GM21737 (cell line): ENCODE data around the gene C2CD4D.
"Not testable (repeated sequence)": the region's sequence is repeated elsewhere in the genome, so short reads cannot be mapped to it uniquely, and the experiment has no call there.

Experiments
- ATAC-seq: cut with Tn5 transposase; IDR thresholded peaks from one replicate; pipeline ENCODE4 v1.9.1; 2021; ENCODE audit warnings: mild to moderate bottlenecking, moderate library complexity; ENCODE audit not compliant: unreplicated experiment

Gene C2CD4D

DNA sequence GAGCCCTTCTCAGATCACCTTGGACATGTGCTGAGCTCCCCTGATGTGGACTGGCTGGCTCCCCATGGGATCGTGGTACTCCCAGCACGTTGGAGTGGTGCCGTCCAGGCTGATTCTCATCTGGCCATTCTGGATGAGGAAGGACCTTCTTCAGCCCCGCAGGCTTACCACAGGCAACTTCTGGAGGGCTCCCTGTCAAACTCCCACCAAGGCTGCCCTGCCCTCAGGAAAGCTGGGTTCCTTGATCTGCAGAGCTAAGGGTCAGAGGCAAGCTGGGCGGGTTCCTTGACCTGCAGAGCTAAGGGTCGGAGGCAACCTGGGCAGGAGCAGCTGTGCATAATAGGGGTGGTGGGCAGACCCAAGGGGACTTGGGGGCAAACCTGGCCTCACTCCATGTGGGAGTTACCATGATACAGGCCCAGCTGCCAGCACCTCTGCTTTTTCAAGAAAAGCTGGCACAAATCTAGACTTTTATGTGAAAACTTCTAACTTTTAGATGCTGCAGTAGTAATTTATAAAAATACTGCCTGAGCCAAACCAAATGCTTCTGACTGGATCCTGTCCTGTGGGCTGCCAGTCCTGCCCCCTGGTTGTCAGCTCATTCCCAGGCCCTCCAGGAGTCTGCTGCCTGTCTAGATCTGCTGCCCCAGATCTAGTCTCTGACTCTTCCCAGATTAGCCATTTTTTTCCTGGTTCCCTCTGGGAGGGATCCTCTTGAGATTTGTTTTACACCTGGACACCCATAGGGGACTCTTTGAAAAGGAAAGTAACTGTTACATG, 19.5 kb upstream of the C2CD4D start:
- no peak for ATAC-seq

DNA sequence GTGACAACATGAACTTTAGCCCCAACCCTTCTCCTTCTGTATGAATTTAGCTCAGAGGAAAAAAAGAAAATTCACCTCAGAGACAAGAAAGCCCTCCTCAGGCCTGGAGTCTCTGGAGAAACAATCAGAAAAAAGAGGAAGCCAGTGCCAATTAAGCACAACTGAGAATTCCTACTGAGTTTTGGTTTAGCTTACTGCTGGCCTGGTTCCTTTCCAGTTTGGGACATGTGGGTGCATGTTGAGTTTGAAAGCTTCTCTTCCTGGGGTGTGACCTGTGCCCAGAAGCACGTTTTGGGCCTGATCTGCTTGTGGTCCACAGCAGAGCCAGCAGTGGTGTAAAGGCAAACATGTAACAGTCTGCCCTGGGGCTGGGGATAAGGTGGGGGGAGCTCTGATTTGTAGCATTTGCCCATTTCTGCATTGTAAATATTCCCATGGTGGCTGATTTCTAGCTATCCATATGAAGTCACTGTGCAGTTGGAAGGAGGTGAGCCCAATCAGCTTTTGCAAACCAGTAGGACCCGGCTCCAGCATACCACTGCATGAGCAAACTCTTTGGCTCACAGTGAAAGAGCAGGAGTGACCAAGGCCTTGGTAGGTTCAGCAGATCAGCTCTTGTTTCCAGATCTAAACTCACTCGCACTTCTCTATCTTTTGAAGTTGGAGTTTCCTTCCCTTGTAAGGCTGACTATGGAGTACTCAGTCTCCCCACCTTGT, 18.6 kb upstream of the C2CD4D start:
- no peak for ATAC-seq

DNA sequence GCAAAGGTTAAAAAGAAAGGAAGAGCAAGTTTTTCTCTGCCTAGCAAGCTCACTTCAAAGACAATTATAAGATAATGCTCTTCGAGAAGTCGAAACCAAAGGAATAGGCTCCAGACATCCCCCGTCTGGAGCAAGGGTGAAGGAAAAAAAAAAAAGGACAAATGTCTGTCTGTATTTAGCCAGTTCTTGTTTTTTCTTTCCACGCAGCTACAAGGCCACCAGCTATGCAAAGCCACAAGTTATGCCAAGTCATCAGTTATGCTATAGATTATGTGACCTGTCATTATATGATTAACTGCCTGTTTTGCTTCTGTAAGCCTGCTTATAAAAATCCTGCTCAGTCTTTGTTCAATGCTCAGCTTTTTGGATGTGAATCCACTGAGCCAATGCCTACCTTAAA, 16.3 kb upstream of the C2CD4D start:
- no peak for ATAC-seq

DNA sequence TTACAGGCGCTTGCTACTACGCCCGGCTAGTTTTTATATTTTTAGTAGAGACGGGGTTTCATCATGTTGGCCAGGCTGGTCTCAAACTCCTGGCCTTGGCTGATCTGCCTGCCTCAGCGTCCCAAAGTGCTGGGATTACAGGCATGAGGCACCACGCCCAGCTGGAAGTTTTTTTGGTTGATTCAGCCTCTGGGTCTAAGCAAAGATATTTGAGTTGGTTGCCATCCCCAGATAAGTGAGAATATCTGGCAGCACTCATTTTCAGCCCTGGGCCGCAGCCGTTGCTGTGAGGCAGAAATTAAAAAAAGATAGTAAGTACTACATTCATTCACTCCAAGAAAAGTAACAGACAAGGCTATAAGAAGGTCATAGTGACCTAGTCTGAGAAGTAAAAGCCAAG, 15.9 kb upstream of the C2CD4D start:
- ATAC-seq: not testable (repeated sequence)

DNA sequence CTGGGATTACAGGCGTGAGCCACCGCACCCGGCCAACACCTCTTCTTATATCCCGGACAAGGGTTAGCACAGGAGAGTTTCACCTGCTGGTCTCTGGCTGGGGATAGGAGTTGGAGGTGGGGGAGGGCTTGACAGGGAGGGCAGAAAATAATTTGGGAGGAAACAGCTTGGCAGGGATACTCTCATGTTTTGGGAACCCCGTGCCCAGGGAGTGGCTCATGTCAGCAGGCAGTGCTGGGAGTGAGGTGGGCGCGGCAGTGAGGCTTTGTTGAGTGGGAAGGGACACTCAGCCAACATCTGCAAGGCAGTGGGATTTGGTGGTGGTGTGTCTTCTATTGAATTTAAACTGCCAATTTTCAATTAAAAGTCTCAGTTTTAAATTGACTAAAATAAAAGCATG, 15.0 kb upstream of the C2CD4D start:
- no peak for ATAC-seq

DNA sequence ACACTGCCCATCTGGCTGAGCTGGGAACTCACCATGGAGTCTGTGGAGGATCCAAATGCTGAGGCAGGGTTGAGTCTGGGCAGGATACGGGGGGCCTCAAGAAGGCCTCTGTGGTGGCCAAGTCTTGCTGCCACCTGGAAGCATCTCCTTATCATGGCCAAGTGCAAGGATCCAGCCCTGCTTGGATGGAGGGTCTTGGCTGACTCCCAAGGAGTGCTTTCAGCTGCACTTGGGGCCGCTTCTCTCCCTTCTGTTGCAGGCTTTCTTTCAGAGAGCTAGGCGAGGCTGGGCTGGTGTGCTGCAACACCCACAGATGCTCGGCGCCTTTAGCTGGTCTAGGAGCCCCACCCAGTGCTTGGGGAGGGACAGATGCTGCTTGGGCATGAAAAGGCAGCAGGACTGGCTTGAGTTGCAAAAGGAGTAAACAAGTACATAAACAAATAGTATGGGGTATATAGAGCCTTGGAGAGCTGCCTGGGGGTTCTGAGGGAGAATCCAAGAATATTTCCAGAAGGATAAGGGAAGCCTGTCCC, 13.9 kb upstream of the C2CD4D start, which contains the start of gene THEM5:
Gene THEM5 (minus strand): TSS at position 302 of the 533 bp plus-strand sequence. CDS start 147 bp downstream, at position 155.
- no peak for ATAC-seq

DNA sequence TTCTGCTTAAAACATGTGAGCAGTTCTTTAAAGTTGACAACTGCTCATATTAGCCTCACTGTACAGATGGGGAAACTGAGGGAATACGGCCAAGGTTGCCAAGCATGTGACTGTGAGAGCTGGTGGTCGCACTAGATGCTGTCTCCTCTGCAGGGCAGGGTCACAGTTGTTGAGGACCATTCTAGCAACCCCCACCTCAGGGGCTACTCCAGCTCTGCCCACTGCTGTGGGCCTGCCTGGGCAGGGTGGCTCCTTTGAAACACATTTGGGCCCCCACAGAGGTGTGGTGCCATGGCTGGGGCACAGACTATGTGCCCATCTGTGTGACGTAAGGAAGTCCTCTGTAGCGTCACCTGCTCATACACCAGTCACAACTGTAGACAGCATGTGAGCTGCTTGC, 13.1 kb upstream of the C2CD4D start:
- no peak for ATAC-seq

DNA sequence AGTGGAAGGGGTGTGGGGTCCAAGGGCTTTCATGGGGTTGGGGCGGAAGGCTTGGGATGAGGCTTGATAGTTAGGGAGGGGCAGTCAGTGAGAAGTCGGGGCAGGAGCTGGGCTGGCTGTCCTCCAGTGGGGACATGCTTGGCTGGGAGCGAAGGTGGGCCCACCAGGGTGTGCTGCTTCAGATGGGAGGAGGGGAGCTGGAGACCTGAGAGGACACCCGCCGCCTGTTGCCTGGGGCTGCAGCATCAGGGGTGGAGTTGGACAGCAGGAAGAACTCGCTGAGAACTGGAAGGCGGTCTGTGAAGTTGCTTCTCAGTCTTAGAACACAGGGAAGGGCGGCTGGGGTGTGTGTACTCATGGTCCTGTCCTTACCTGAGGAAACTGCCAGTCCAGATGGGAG, 12.3 kb upstream of the C2CD4D start:
- ATAC-seq: no peak

DNA sequence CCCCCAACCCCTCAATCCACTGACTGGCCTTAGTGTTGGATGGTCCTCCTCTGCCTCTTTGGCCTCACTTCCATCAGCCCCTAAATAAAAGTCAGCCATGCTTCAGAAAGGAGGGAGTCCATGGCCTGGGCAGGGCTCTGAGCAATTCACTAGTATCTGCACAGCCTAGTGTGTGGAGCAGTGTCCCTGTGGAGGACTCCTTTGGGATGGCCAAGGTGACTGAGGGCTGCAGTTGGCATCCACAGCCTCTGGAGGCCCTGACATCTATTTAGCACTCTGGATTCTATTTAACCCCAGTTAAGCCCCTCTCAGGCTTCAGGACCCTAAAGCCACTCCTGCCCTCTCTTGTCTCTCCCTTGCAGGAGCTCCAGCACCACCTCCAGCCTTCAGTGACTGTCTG, 10.3 kb upstream of the C2CD4D start:
- no peak for ATAC-seq

DNA sequence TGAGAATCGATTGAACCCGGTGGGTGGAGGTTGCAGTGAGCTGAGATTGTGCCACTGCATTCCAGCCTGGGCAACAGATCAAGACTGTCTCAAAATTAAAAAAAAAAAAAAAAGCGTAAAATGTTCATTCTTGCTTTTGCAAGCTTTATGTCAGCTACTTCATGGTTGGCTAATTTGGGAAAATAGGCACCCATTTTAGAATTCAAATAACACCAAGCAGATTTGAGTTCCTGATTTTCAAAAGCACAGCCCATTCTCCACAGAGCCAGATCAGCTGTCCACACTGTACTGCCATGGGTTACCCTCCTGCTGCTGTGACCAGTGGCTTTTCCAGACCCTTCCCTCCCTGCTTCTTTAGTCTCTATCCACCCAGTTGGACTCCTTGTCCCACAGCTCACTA, 9.5 kb upstream of the C2CD4D start:
- ATAC-seq: no peak

DNA sequence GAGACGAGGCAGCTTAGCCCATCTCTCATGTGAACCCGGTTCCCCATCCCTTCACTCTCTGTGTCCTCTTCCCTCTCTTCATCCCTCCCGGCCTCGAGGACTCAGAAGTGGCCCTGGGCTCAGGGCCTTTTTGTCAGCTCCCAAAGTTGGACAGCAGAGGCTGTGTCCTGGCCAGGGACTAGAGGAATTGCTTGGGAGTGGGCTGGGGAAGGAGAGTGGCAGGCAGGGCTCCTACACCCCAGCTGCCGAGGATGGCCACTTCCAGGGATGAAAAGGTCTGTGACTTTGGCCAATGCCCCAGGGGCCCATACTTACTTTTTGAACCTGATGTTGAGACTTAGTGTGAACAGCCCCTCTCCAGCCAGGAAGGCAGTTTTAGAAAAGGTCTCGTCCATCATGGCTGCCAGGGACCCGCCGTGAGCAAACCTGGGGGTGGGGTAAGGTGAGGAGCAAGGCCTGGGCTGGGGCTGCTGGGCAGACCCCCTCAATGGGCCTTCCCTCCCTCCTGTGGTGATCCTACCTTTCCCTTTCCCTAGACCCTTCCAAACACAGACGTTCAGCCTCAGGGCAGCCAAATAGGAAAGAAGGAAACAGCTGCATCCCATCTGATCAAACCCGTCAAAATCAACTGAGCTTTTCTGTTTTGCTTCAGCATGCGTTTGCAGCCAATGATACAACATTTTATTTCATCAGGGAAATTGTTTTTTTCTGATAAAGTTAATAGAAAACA, 8.4 kb upstream of the C2CD4D start:
- ATAC-seq: no peak

DNA sequence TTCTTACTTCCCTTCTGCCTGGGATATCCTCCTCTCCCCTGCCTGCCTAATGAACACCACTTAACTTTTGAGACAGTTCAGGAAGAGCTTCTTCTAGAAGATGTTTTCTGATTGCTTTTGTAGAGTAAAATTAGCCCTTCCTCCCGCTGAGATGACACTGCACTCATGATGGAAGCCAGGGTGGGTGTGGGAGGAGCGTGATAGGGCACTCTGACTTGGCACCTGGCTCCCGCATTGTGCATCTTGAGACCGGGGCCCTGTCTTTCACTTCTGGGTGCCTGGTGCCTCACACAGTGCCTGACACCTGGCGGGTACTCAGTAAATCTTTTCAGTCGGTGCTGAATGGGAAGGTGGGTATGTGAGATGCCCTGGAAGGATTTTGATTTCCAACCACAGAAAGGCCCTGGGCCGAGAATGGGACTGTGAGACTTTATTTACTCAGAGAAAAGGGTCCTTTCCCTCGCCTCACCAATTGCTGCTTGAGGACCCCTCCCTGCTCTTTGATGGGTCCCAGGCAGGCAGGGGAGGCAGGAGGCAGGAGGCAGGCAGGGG, 7.1 kb upstream of the C2CD4D start:
- no peak for ATAC-seq

DNA sequence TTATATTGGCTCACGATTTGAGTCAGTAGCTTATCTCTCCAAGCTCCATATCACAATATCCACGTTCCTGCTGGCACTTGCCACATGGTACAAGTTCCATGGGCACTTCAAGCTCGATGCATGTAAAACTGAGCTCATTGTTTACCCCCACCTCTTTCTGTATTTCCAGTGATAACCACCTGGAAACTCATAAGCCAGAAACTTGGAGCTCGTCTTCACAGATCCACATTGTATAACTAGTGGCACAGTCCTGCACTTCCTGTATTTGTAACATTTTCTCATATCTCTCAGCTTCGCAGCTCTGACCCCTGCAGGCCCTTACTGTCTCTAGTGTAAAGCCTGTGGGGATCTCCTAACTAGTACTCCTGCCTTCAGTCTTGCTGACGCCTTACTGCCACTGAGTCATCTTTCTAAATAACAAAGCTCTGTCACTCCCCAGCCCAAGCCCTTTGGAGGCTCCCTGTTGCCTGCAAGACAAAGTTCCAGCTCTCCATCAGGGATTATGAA, 6.5 kb upstream of the C2CD4D start:
- ATAC-seq: no peak

DNA sequence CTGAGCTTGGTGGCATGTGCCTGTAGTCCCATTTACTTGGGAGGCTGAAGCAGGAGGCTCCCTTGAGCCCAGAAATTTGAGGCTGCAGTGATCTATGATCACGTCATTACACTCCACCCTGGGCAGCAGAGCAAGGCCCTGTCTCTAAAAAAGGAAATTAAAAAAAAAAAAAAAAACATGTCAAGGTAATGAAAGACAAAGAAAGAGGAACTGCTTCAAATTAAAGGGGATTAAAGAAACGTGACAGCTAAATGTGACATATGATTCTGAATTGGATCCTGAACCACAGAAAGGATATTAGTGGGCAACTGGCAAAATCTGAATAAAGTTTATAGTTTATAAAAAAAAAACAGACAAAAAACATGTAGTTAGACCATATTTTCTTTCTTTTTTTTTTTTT, 3.8 kb upstream of the C2CD4D start:
- no peak for ATAC-seq

DNA sequence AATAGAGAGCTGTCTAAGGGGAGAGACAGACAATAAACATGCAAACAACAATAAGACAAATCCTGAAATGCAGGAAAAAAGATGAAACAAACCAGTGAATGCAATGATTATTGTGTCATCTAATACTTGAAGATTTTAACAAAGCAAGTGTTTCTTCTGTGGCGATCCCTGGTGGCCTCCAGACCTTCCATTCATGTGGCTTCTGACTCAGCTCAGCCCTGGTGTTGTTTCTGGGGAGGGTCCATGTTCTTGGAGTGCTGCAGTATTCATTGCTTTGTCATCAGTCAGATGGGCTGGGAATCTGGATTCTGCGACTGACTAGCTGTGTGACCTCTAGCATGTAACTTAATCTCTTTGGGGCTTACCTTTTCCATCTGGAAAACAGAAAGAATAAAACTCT, 1.5 kb upstream of the C2CD4D start:
- ATAC-seq: no peak

DNA sequence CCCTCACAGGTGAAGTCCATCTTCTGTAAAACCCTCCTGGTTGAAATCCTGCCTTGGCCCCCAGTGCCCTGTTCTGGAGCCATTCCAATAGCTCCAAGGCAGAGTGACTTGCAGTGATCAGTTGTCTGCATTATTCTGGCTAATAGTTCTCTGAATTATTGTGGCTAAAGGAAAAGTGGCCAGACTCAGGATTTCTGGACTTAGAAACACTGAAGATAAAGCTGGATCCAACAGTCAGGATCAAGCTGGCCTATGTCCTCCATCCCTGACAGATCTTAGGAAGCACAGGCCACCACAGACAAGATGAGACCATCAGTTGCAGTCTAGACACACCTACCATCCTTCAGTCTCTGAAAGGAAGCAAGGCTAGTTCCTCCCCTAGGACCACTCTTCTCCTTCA, 801 bp upstream of the C2CD4D start:
- ATAC-seq: no peak

DNA sequence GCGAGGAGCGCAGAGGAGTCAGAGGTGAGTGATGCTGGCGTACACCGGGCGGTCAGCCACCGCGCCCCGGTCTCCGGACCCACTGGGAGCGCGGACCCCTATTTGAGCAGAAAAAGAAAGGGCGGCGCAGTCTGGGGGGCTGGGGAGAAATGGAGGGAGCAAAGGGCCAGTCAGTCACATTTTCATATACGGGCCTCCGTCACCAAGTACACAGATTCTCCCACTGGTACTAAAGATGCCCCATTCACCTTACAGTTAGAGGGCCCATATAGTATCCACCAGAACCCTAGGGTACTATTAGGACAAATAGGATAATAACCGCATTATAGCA, 573 bp downstream of the C2CD4D start:
- no peak for ATAC-seq

DNA sequence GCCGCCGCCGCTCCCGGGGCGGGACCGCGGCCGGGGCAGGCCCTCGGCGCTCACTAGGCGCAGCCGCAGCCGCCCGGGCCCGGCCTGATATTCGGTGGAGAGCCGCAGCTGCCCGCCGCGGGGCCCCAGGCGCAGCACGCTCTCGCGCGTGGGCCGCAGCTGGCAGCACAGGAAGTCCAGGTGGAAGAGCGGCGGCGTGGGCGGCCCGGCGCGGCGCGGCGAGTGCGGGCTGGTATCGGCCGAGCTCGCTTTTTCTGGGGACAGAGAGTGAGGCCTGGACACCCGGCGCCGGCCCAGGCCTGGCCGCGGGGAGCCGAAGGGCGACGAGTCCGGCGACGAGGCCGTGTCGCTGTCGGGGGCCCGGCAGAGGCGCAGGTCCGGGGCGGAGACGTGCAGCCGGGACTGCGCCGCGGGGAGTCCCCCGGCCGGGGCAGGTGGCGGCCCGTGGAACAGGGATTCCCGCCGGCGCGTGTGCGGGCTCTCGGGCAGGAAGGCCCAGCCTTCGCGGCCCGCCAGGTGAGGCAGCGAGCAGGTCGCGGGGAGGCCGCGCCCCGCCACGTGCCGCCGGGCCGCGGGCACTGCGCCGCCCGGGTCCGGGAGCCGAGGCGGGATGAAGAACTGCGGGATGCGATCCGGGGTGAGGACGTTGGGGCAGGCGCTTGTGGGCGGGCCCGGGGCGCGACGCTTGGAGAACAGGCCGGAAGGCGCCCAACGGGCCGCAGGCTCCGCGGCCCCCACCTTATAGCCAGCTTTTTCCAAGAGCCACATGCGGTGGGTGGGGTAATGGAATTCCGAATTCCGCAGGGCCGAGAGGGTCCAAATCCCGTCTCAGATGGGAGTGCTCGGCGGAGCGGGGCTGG, 1.2 kb downstream of the C2CD4D start:
- ATAC-seq: no peak

DNA sequence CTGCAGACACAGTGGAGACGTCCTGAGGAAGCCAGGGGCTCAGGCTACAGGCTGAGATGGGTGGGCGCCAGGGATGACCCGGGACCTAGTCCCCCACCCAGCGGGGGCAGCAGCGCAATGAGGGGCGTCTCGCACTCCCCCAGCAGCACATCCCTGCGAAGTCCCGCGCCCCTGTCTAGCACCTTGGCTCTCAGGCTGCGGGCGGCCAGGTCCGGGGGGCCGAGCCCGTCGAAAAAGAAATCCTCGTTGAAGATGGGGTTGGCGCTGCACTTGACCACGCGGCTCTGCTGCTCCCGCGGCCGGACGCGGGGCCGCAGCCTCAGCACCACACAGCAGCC, 1.8 kb downstream of the C2CD4D start:
- ATAC-seq: no peak

DNA sequence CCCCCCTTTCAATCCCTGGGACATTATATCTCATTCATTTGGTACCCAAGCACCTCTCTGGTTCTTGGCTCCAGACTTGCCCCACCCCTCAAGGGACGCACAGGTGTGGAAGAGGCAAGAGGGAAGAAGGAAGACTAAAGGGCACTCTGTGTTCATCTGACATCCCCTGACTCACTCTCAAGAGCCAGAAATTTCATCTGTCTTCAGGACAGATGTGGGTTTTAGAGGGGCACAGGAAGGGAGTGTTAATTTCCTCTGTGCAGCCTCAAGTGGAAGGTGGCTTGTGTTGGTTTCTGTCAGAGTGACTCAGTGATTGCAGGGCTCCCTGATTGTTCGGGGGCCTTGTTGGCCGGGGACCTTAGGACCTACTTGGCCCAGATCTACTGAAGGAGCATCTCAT, 2.4 kb downstream of the C2CD4D start:
- ATAC-seq: no peak
